CD4-positive, alpha-beta memory T cell (primary cell): Measurements from ENCODE around the gene IL1RAPL2. TPM values are rescaled to one million over a fixed set of nuclear protein-coding genes. Genes with fewer than 3 reads are reported as not detected.

Experiments used
- CTCF ChIA-PET: fragments of 350-600 bp; sonication (Branson Sonifier 250); formaldehyde crosslinking; loops from one replicate; lab custom pipeline; 2021; ENCODE audit warnings: inconsistent platforms; ENCODE audit not compliant: partially characterized antibody; lab: Charles Lee
- POLR2A ChIA-PET: fragments of 350-600 bp; sonication (Branson Sonifier 250); formaldehyde crosslinking; loops from one replicate; lab custom pipeline; 2021; ENCODE audit not compliant: partially characterized antibody; lab: Charles Lee
- DNase-seq, 5 donors: peaks; one replicate each; pipeline versions ENCODE4 v3.0.0 to v3.0.0-alpha.2; 2020 to 2022; ENCODE audit warnings: mixed read lengths in 1 of 5
- H3K27ac ChIP-seq: one replicate; pipeline ENCODE4 v1.7.0; 2013; ENCODE audit warnings: low read depth, low read length
- H3K27me3 ChIP-seq: 2 replicates; pipeline ENCODE4 v1.7.0; 2013; ENCODE audit warnings: mild to moderate bottlenecking, low read length, moderate library complexity; ENCODE audit not compliant: insufficient read depth
- H3K36me3 ChIP-seq: 2 replicates; pipeline ENCODE4 v1.7.0; 2013; ENCODE audit warnings: mild to moderate bottlenecking, low read length, moderate library complexity; ENCODE audit not compliant: insufficient read depth
- H3K4me1 ChIP-seq: 2 replicates; pipeline ENCODE4 v1.7.0; 2013; ENCODE audit warnings: mild to moderate bottlenecking, low read length, moderate library complexity; ENCODE audit not compliant: insufficient read depth
- H3K4me3 ChIP-seq, 2 donors: one replicate each; pipeline ENCODE4 v1.7.0; 2013; ENCODE audit warnings: low read length in 2 of 2, mild to moderate bottlenecking in 1 of 2
- H3K9me3 ChIP-seq, 2 donors: one replicate each; pipeline ENCODE4 v1.7.0; 2013; ENCODE audit warnings: low read length in 2 of 2, control low read depth in 1 of 2; ENCODE audit not compliant: control insufficient read depth in 1 of 2
- H3K27ac Mint-ChIP-seq, 7 donors: one replicate each; pipeline ENCODE4 v1.8.0; 2020 to 2021; ENCODE audit warnings: mixed read lengths in 7 of 7, mild to moderate bottlenecking in 6 of 7, inconsistent platforms in 3 of 7, moderate library complexity in 3 of 7
- H3K27me3 Mint-ChIP-seq, 2 donors: one replicate each; pipeline ENCODE4 v1.8.0; 2020 to 2021; ENCODE audit warnings: mixed read lengths in 2 of 2
- H3K36me3 Mint-ChIP-seq, 2 donors: one replicate each; pipeline ENCODE4 v1.8.0; 2020 to 2021; ENCODE audit warnings: mixed read lengths in 2 of 2, inconsistent platforms in 1 of 2, mild to moderate bottlenecking in 1 of 2
- H3K4me1 Mint-ChIP-seq, 4 donors: one replicate each; pipeline ENCODE4 v1.8.0; 2020 to 2021; ENCODE audit warnings: mixed read lengths in 4 of 4, mild to moderate bottlenecking in 1 of 4
- H3K4me3 Mint-ChIP-seq, 8 donors: one replicate each; pipeline ENCODE4 v1.8.0; 2020 to 2021; ENCODE audit warnings: mixed read lengths in 8 of 8, mild to moderate bottlenecking in 7 of 8, moderate library complexity in 6 of 8, inconsistent platforms in 3 of 8
- H3K9me3 Mint-ChIP-seq, 8 donors: one replicate each; pipeline ENCODE4 v1.8.0; 2020 to 2021; ENCODE audit warnings: mixed read lengths in 8 of 8, mild to moderate bottlenecking in 5 of 8, inconsistent platforms in 3 of 8, moderate library complexity in 1 of 8
- intact Hi-C: fragments of 100-400 bp; cut with micrococcal nuclease; formaldehyde crosslinking; loops from one replicate; pipeline ENCODE4 v1.15.1; 2023
- polyA plus RNA-seq, 2 donors: library from polyadenylated mRNA; unstranded; fragments of 300-500 nt; fragmentation: Illumina TruSeq; gene quantifications; one replicate each; pipeline ENCODE4 v1.2.3, GENCODE V29; 2021
- total RNA-seq, 2 experiments: library from RNA; stranded (reverse); gene quantifications; one replicate each; pipeline ENCODE4 v1.2.3, GENCODE V29; 2021

The IL1RAPL2 gene
- total and polyA plus RNA-seq, 4 experiments from 2014 or later, result not detected

GRCh38 chrX:104659005-104659744, 93.2 kb downstream of the IL1RAPL2 start:
- Mint-ChIP-seq H3K27me3 (no peaks in the 10 kb centered on the region), H3K36me3 (no peaks in the 10 kb centered on the region), H3K4me1 (no peaks in the 10 kb centered on the region), H3K9me3 (no peaks in the 10 kb centered on the region), H3K27ac (no peak overlapping the region), H3K4me3 (no peak overlapping the region)
- no peak overlapping the region for H3K4me3 ChIP-seq
- no peak overlapping the region for H3K27ac ChIP-seq
- DNase-seq, result no peak
- no peaks in the 10 kb centered on the region for H3K36me3 ChIP-seq
- H3K4me1 ChIP-seq, result no peaks in the 10 kb centered on the region
- ChIA-PET POLR2A (no interaction called here), CTCF (no interaction called here)
- no peaks in the 10 kb centered on the region for H3K27me3 ChIP-seq
- intact Hi-C loops, result no loop called here
- no peaks in the 10 kb centered on the region for H3K9me3 ChIP-seq

- no peak for DNase-seq
- Mint-ChIP-seq H3K4me1 (no peaks in the 10 kb centered on the region), H3K9me3 (no peaks in the 10 kb centered on the region), H3K36me3 (no peaks in the 10 kb centered on the region), H3K27ac (no peak overlapping the region), H3K27me3 (no peaks in the 10 kb centered on the region), H3K4me3 (no peak overlapping the region)
- Histone ChIP-seq H3K27me3 (no peaks in the 10 kb centered on the region), H3K9me3 (no peaks in the 10 kb centered on the region), H3K4me1 (no peaks in the 10 kb centered on the region), H3K27ac (no peak overlapping the region), H3K4me3 (no peak overlapping the region), H3K36me3 (no peaks in the 10 kb centered on the region)
- POLR2A ChIA-PET, result no interaction called here
- intact Hi-C loops, result no loop called here
- CTCF ChIA-PET, result no interaction called here
Measured at GRCh38 chrX:104660092-104660491, 94.1 kb downstream of the IL1RAPL2 start.

- no peaks in the 10 kb centered on the region for H3K4me1 ChIP-seq
- CTCF ChIA-PET, result no interaction called here
- no peak for DNase-seq
- no peaks in the 10 kb centered on the region for H3K36me3 ChIP-seq
- no peaks in the 10 kb centered on the region for H3K27me3 Mint-ChIP-seq
- no peaks in the 10 kb centered on the region for H3K27me3 ChIP-seq
- POLR2A ChIA-PET, result no interaction called here
- intact Hi-C loops, result no loop called here
- H3K4me3 ChIP-seq, result no peak overlapping the region
- no peaks in the 10 kb centered on the region for H3K9me3 Mint-ChIP-seq
- H3K27ac ChIP-seq, result no peak overlapping the region
- H3K4me1 Mint-ChIP-seq, result no peaks in the 10 kb centered on the region
- H3K36me3 Mint-ChIP-seq, result no peaks in the 10 kb centered on the region
- no peaks in the 10 kb centered on the region for H3K9me3 ChIP-seq
- no peak overlapping the region for H3K27ac Mint-ChIP-seq
- no peak overlapping the region for H3K4me3 Mint-ChIP-seq
Measured at GRCh38 chrX:104662694-104663093, 96.7 kb downstream of the IL1RAPL2 start.

GRCh38 chrX:104665691-104666090, 99.7 kb downstream of the IL1RAPL2 start:
- Histone ChIP-seq H3K27ac (no peak overlapping the region), H3K9me3 (no peaks in the 10 kb centered on the region), H3K36me3 (no peaks in the 10 kb centered on the region), H3K4me3 (no peak overlapping the region), H3K4me1 (no peaks in the 10 kb centered on the region), H3K27me3 (no peaks in the 10 kb centered on the region)
- no peaks in the 10 kb centered on the region for H3K36me3 Mint-ChIP-seq
- intact Hi-C loops, result no loop called here
- no peak for DNase-seq
- no peak overlapping the region for H3K4me3 Mint-ChIP-seq
- ChIA-PET POLR2A (no interaction called here), CTCF (no interaction called here)
- no peaks in the 10 kb centered on the region for H3K27me3 Mint-ChIP-seq
- no peaks in the 10 kb centered on the region for H3K4me1 Mint-ChIP-seq
- no peak overlapping the region for H3K27ac Mint-ChIP-seq
- no peaks in the 10 kb centered on the region for H3K9me3 Mint-ChIP-seq

GRCh38 chrX:104668550-104668949, 102.6 kb downstream of the IL1RAPL2 start:
- Mint-ChIP-seq H3K4me1 (no peaks in the 10 kb centered on the region), H3K9me3 (peaks cover 0 to 3% (median 0%) of the 10 kb centered on the region in 8 donors), H3K27me3 (no peaks in the 10 kb centered on the region), H3K27ac (no peak overlapping the region), H3K4me3 (no peak overlapping the region), H3K36me3 (no peaks in the 10 kb centered on the region)
- Histone ChIP-seq H3K27ac (no peak overlapping the region), H3K4me1 (no peaks in the 10 kb centered on the region), H3K9me3 (no peaks in the 10 kb centered on the region), H3K27me3 (no peaks in the 10 kb centered on the region), H3K36me3 (no peaks in the 10 kb centered on the region), H3K4me3 (no peak overlapping the region)
- ChIA-PET POLR2A (no interaction called here), CTCF (no interaction called here)
- no peak for DNase-seq
- intact Hi-C loops, result no loop called here

- CTCF ChIA-PET, result no interaction called here
- no peak for DNase-seq
Measured at GRCh38 chrX:104669063-104669462, 103.1 kb downstream of the IL1RAPL2 start.

GRCh38 chrX:104670051-104670450, 104.1 kb downstream of the IL1RAPL2 start:
- H3K27ac ChIP-seq, result no peak overlapping the region
- Mint-ChIP-seq H3K4me1 (no peaks in the 10 kb centered on the region), H3K36me3 (no peaks in the 10 kb centered on the region), H3K27ac (no peak overlapping the region), H3K27me3 (no peaks in the 10 kb centered on the region), H3K9me3 (peaks cover 0 to 3% (median 0%) of the 10 kb centered on the region in 8 donors), H3K4me3 (no peak overlapping the region)
- H3K27me3 ChIP-seq, result no peaks in the 10 kb centered on the region
- no peak for DNase-seq
- no peaks in the 10 kb centered on the region for H3K9me3 ChIP-seq
- POLR2A ChIA-PET, result no interaction called here
- H3K4me1 ChIP-seq, result no peaks in the 10 kb centered on the region
- H3K4me3 ChIP-seq, result no peak overlapping the region
- intact Hi-C loops, result no loop called here
- CTCF ChIA-PET, result no interaction called here
- no peaks in the 10 kb centered on the region for H3K36me3 ChIP-seq

More at GRCh38 chrX:104669063-104669462, 103.1 kb downstream of the IL1RAPL2 start:
- Histone ChIP-seq H3K4me1 (no peaks in the 10 kb centered on the region), H3K36me3 (no peaks in the 10 kb centered on the region), H3K9me3 (no peaks in the 10 kb centered on the region), H3K27me3 (no peaks in the 10 kb centered on the region), H3K4me3 (no peak overlapping the region), H3K27ac (no peak overlapping the region)
- Mint-ChIP-seq H3K36me3 (no peaks in the 10 kb centered on the region), H3K4me3 (no peak overlapping the region), H3K9me3 (peaks cover 0 to 3% (median 0%) of the 10 kb centered on the region in 8 donors), H3K4me1 (no peaks in the 10 kb centered on the region), H3K27ac (no peak overlapping the region), H3K27me3 (no peaks in the 10 kb centered on the region)
- POLR2A ChIA-PET, result no interaction called here
- intact Hi-C loops, result no loop called here
